GM18511 (cell line): Measurements from ENCODE around the gene SCN10A.

ENCODE experiments used
- ATAC-seq: cut with Tn5 transposase; IDR thresholded peaks from one replicate; pipeline ENCODE4 v1.9.1; 2021; ENCODE audit warnings: mild to moderate bottlenecking, moderate library complexity; ENCODE audit not compliant: unreplicated experiment

SCN10A gene

GRCh38 chr3:38722781-38723568 is 93.0 kb downstream of the SCN10A start:
- ATAC-seq, result no peak

DNA sequence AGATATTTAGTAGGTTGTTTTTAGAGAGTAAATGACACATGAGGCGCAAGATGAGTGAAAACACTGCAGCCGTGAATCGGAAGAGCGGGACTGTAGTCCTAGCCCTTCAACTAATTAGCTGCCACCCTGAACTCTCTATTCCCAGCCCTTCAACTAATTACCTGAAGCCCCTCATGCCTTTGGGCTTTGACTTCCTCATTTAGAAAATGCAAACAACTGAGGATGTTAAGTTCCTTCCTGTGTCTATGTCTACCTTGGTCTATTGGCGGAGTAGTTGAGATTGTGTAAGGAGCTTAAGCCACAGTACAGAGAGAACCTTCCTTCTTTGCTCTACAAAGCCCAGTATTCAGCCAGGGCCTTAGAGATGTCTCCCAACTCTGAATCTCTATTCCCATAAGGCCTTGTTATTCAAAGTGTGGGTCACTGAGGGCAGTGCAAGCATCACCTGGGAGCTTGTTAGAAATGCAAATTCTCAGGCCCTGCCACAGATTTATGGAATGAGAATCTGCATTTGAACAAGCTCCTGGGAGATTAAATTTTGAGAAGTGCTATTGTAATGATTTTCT is 94.7 kb downstream of the SCN10A start:
- ATAC-seq, result no peak

DNA sequence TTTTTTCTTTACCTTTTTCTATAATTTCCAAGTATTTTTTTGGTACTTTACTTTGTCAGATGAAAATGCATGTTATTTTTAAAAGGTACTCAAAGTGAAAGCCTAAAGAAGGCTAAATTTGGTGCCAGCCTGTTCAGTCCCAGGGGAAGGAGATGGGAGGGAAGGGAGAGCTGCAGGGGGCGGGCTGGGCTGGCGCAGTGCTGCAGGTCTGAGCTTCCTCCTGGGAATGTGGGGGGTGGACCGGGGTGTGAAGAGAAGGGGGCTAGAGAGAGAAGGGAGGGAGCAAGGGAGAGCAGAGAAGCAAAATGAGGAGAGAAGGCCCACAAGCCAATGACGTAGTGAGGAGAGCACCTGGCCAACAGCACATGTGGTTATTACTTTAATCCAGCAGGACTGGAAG is 95.6 kb downstream of the SCN10A start:
- no peak for ATAC-seq

- no peak for ATAC-seq
Observed at GRCh38 chr3:38717355-38718240, 98.4 kb downstream of the SCN10A start.

DNA sequence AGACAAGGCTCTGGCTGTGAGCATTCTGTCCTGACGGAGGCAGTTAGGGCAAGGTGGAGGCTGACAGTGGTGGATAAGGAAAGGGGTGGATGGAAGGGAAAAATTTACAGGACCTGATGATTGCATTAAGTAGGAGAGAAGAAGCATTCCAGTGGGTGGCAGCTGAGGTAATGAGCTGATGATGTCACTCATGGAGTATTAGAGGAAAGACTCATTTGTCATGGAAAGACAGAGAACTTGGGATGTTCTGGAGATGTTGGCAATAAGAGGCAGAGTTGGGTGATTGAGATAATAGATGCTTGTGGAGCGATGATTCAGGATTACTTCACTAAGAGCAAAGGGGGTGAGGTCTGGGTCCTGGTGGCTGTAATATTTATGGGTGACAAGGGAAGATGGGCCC is 102.9 kb downstream of the SCN10A start:
- no peak for ATAC-seq

- ATAC-seq, result no peak
Observed at GRCh38 chr3:38711321-38711720, 104.7 kb downstream of the SCN10A start.

- no peak for ATAC-seq
Observed at GRCh38 chr3:38707730-38708129, 108.3 kb downstream of the SCN10A start.

- no peak for ATAC-seq
Observed at GRCh38 chr3:38706961-38707360, 109.1 kb downstream of the SCN10A start.

- no peak for ATAC-seq
Observed at GRCh38 chr3:38702231-38702630, 113.8 kb downstream of the SCN10A start.

GRCh38 chr3:38698760-38699159 is 117.3 kb downstream of the SCN10A start:
- ATAC-seq, result no peak

DNA sequence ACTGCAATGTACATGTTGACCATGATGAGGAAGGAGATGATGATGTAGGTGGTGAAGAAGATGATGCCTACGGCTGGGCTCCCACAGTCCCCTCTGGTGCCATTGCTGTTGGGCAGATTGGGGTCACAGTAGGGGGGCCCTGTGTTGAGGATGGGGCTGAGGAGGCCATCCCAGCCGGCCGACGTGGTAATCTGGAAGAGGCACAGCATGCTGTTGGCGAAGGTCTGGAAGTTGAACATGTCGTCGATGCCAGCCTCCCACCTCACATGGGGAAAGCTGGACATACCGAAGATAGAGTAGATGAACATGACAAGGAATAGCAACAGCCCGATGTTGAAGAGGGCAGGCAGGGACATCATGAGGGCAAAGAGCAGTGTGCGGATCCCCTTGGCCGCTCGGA is 118.0 kb downstream of the SCN10A start:
- ATAC-seq, result no peak

DNA sequence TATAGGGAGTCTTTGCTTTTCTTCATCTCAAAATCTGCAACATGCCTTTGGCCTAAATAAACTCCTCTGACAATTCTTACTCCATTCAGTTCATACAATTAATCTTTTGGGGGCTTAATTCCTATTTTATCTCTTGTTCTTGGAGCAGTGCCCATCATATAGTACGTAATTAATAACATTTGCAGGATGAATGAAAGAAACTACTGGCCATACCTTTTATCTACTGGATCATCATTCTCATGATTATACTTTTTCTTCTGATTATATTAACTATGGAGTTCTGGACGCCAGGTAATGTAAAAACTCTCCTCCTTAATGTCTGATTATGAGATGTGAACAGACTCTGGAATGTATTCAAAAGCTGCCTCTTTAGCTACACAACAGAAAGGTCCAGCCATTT is 120.0 kb downstream of the SCN10A start:
- no peak for ATAC-seq

- ATAC-seq, result no peak
Observed at GRCh38 chr3:38690185-38690584, 125.8 kb downstream of the SCN10A start.

DNA sequence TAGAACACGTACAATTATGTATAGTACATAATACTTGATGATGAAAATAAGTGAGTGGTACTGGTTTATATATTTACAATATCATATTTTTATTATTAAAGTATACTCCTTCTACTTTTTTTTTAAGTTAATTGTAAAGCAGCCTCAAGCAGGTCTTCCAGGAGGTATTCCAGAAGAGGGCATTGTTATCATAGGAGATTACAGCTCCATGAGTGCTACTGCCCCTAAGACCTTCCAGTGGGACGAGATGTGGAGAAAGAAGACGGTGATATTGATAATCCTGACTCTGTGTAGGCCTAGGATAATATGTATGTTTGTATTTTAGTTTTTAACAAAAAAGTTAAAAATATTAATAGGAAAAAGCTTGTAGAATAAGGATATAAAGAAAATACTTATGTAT is 126.2 kb downstream of the SCN10A start:
- no peak for ATAC-seq

- no peak for ATAC-seq
Observed at GRCh38 chr3:38689346-38689745, 126.7 kb downstream of the SCN10A start.

DNA sequence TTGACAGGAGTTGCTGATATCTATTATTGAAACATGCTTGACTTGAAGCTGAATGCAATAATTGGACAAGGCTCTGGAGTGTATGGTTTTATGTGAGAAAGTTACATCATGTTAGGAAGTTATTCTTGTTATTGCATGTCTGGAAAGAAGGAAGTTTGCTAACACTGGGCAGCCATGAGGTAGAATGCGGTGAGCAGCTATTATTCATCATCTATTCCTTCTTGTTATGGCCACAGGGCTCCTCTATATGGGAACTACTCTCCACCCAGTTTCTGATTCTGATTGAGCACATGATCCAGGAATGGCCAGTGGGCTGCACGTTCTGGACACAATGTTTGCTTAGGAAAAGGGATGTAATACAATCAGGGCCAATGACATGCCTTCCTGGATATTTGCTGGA is 128.7 kb downstream of the SCN10A start:
- no peak for ATAC-seq

GRCh38 chr3:38684546-38684945 is 131.5 kb downstream of the SCN10A start:
- ATAC-seq, result no peak

- no peak for ATAC-seq
Observed at GRCh38 chr3:38669668-38670067, 146.3 kb downstream of the SCN10A start.

DNA sequence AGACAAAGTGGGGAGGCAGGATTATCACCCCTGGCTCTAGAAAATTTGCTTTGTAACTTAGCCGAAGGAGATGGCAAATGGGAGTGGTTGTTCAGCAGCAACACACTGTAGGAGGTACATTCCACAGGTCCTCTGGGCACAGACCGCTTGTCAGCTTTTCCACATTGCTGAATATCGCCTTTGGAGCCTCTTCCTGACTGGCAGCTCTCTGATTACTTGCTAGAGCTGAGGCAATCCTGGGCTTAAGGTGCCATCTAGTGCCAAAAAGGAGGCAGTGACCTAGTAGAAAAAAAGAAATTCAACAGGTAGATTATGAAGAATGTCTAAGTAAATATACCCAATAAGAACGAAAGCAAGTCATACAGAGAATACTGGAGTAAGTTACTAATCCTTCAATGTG is 153.5 kb downstream of the SCN10A start:
- no peak for ATAC-seq

DNA sequence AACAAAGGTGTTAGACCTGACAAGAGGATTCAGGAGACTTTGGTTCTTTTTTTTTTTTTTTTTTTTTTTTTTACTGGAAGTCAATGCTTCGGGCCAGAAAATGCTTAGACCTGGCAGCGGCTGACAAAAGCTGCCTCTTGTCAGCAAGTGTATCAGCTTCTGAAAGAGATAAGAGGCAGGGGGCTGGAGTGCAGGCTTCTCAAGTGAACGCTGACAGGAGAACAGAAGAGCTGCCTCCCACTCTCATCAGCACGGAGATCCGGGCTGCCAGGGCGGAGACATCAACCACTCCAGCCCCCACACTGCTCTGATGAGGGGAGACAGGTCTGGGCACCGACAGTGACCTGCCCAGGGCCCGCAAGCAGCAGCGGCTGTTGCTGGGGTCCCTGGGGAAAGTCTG is 157.2 kb downstream of the SCN10A start:
- no peak for ATAC-seq

GRCh38 chr3:38657369-38657768 is 158.6 kb downstream of the SCN10A start:
- ATAC-seq, result no peak
